NCI-H1092 (cell line): ENCODE results near the gene TRAF6.
"Not testable (repeated sequence)": the region's sequence is repeated elsewhere in the genome, so short reads cannot be mapped to it uniquely, and the experiment has no call there.

Experiments
- DNase-seq: peaks from one replicate; lab custom pipeline; 2025; lab: John Stamatoyannopoulos, UW

The TRAF6 gene

GRCh38 chr11:36492724-36493304 lies 17.3 kb downstream of the TRAF6 start:
- DNase-seq, result no peak

DNA sequence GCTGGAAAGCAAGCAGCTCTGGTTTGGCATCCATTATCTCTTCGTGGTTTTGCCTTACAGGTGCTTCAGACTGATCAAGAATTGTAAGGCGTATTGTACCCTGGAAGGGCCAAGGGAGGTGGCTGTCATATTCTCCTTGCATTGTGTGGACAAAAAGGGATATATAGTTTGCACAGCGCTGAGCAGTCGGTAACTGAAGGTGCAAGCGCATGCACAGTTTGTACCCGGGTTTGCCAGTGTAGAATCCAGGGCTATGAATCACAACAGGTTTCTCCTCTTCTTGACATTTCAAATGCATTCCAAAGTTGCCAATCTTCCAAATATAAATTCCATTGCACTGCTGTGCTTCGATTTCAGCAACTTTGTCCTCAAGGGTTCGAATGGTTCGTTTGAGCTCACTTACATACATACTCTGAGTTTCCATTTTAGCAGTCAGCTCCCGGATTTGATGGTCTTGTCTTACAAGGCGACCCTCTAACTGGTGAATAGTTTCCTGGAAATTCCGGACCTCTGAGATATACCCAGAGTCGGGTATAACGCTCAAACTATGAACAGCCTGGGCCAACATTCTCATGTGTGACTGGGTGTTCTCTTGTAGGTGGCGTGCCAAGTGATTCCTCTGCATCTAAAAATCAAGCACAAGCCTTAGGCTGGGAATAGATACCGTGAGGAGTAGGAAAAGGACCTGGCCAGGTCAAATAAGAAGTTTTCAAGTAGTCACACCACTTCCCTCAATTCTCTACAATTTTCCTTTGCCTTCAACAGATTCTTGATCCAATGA lies 19.9 kb downstream of the TRAF6 start:
- DNase-seq, result no peak

GRCh38 chr11:36488096-36488495 lies 22.0 kb downstream of the TRAF6 start:
- DNase-seq, result no peak

GRCh38 chr11:36487619-36488018 lies 22.5 kb downstream of the TRAF6 start:
- DNase-seq, result no peak

DNA sequence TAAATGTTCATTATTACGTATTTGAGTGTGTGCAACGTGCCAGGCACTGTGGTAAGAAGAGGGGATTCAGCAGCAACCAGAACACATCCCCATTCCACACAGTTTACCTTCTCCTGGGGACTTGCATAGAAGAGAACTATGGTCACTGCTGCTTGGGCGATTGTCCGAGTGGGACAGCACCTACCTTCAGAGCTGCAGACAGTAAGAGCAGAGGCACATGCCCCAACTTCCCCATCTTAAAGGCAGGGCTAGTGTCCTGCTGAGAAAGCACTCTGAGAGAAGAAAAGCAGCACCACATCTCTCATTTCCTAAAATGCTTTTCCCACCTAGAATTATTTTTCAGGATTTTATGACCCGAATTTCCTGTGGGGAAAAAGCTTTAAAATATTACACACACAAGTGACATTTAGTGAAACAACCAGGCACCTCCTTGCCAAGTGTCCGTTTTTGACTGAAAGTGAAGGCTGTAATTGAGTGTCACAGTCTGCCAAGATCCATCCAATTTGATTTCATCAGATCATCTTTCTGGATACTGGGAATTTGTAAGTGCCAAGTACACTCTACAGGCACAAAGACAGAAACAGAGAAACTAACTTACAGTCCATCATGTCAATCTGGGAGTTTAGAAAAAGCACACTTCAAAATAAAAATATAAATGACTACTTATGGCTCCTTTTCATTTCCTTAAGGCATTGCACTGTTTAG lies 24.6 kb downstream of the TRAF6 start:
- DNase-seq, result no peak

- DNase-seq, result not testable (repeated sequence)
Measured at GRCh38 chr11:36483042-36483441, 27.0 kb downstream of the TRAF6 start.

DNA sequence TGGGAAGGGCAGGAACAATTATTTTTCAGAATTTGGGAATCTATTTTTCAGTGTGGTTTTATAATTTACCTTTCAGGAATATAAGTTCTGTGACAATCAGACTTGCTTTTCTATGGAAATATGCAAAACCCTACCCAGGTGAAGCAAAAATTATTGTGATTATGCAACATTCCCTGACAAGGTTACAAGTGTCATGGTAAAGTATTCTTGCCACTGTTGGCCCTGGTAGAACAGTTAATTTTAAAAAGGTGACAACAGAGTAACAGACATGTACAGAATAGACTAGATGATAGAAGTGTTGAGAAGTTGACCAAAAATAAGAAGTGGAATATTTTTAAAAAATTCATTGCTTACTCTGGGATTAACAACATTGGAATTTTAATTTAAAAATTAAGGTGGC lies 29.2 kb downstream of the TRAF6 start:
- DNase-seq, result no peak

DNA sequence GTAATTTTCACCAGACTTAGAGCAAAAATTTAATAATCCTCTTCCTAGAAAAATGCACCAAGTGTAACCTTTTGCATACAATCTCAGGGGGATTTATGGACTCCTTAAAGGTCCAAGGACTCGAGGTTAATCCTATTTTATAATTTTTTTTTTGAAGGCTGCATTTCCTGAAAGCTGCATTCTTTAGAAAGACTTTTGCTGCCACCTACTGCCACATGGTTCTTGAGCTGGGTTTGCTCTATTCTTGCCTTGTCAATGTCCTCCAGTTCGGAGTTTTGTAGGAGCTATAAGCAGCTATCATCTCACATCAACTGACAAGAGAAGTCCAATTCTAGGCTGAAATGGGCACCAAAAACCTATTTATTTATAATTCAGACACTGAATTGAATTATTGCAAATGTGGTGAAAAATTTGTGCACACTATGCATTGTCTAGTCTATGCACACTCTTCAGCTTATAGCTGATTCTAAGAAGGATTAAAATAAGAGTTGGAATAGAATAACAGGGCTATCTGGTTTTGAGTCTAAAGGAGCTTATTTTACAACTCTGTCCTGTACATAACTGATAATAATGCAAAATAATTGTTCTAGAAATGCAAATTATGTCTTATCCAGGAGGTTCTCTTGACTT lies 31.3 kb downstream of the TRAF6 start:
- DNase-seq, result no peak

DNA sequence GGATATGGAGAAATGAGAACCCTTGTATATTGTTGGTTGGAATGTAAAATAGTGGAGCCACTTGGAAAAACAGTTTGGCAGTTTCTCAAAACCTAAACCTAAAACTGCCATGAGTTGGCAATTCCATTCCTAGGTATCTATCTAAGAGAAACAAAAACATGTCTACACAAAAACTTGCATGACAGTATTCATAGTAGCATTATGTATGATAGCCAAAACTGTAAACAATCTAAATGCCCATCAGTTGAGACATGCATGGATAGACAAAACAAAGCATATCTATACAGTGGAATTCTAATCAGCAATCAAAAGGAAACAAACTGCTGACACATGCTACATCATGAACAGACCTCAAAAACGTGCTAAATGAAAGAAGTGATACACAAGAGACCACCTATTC lies 34.9 kb downstream of the TRAF6 start:
- DNase-seq, result no peak

DNA sequence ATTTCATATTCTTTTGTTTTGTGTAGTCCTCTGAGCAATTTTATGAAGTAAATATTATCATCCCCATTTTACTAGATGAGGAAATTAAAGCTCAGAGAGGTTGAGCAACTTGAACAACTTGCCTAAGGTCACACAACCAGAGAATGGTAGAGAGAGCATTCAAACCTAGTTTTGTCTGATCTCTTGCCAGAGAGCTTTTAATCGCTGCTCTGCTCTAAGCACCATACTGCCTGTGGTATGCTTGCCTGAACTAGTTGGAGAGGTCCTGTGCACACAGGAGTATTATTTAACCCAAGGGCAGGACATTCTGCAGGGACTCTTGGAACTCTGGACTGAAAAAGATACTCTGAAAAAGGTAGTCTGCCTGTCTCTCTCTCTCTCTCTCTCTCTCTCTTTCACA lies 38.5 kb downstream of the TRAF6 start:
- DNase-seq, result no peak

GRCh38 chr11:36469881-36470802 lies 39.9 kb downstream of the TRAF6 start:
- no peak for DNase-seq

DNA sequence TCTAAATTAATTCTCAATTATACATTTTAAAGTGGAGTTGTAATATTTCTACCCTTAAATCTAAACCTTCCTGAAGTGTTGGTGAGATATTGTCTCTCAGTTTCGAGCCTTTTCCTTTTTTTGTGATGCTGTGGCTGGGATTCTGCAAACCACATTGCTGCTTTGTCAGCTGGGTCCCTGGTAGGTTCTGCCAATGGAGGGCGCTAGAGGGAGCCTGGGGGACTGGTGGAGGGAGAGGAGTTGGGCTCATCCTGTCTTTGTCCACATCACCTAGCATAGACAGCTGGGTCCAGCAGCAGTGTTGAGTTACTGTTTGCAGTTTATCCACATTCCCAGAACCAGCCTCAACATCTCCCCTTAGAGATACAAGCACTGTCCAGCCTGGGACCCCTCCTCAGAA lies 41.0 kb downstream of the TRAF6 start:
- no peak for DNase-seq

GRCh38 chr11:36467916-36468315 lies 42.2 kb downstream of the TRAF6 start:
- no peak for DNase-seq

GRCh38 chr11:36467012-36467411 lies 43.1 kb downstream of the TRAF6 start:
- DNase-seq, result no peak

GRCh38 chr11:36465449-36466163 lies 44.5 kb downstream of the TRAF6 start:
- DNase-seq, result no peak

DNA sequence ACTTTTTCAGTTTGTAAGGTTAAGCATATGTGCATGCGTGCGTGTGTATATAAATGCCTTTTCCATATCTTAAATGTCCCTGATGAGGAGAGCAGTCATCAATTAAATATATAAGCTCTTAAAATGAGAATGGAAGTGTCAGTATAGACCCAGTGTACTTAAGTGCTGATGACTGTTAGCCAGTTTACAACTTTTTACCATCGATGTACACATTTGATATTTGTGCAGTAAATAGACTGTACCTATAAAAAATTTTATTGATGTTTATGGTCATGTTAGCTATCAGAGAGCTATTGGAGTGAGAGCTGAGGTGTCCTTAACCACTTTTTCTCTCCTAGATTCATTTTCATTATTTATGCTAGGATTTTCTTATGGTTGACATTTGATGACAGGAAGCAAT lies 45.4 kb downstream of the TRAF6 start:
- DNase-seq, result no peak

- DNase-seq, result no peak
Measured at GRCh38 chr11:36463781-36464180, 46.3 kb downstream of the TRAF6 start.

GRCh38 chr11:36462321-36462720 lies 47.8 kb downstream of the TRAF6 start:
- DNase-seq, result no peak

DNA sequence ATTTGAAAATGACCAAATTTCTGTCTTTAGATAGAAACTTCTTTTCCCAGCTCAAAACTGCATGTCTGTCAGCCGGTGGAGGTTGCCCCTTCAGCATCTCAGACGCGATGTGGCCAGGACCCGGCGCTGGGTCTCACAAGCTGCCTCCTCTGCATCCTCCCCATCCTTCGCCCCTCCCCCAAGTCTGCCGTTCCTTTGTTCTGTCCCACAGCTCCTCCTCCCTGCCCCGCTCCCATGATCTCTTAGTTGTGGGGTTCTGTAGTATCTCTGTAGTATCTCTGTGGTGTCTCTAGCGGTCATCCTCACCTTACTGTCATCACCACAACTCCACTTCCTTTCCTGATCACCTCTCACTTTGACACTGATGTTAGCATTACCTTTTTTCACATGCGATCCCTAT lies 49.9 kb downstream of the TRAF6 start:
- no peak for DNase-seq

GRCh38 chr11:36459046-36459445 lies 51.0 kb downstream of the TRAF6 start:
- no peak for DNase-seq
